Liver (tissue), 9 donors: ENCODE results near the gene BNIPL. TPM values are rescaled to one million over a fixed set of nuclear protein-coding genes. Genes with fewer than 3 reads are reported as not detected.

Experiments used
- DNase-seq: peaks from one replicate; pipeline ENCODE4 v3.0.0-alpha.2; 2017; ENCODE audit warnings: low spot score
- H3K27ac ChIP-seq, 2 donors: one replicate each; pipeline ENCODE4 v1.7.0; 2013; ENCODE audit warnings: inconsistent platforms in 2 of 2, low read length in 2 of 2, control low read depth in 1 of 2, low read depth in 1 of 2, mild to moderate bottlenecking in 1 of 2
- H3K27me3 ChIP-seq, 4 donors: one replicate each; pipeline versions ENCODE4 v1.6.1 to v1.7.0; 2013; ENCODE audit warnings: low read length in 3 of 4, inconsistent platforms in 1 of 4, mild to moderate bottlenecking in 1 of 4, moderate library complexity in 1 of 4; ENCODE audit not compliant: control insufficient read depth in 4 of 4, insufficient read depth in 4 of 4
- H3K36me3 ChIP-seq, 4 donors: one replicate each; pipeline versions ENCODE4 v1.6.1 to v1.7.0; 2013; ENCODE audit warnings: low read length in 3 of 4, mild to moderate bottlenecking in 3 of 4, low read depth in 1 of 4, moderate library complexity in 1 of 4; ENCODE audit not compliant: control insufficient read depth in 4 of 4, insufficient read depth in 3 of 4
- H3K4me1 ChIP-seq, 4 donors: one replicate each; pipeline versions ENCODE4 v1.6.1 to v1.7.0; 2013; ENCODE audit warnings: low read length in 3 of 4, mild to moderate bottlenecking in 3 of 4, moderate library complexity in 1 of 4; ENCODE audit not compliant: control insufficient read depth in 4 of 4, insufficient read depth in 4 of 4
- H3K4me3 ChIP-seq, 3 donors: one replicate each; pipeline versions ENCODE4 v1.6.1 to v1.7.0; 2013; ENCODE audit warnings: low read length in 3 of 3, control low read depth in 1 of 3, low read depth in 1 of 3, mild to moderate bottlenecking in 1 of 3
- H3K9ac ChIP-seq, 2 donors: one replicate each; pipeline ENCODE4 v1.7.0; 2013; ENCODE audit warnings: low read length in 2 of 2, mild to moderate bottlenecking in 2 of 2, moderate library complexity in 2 of 2, control low read depth in 1 of 2, low read depth in 1 of 2
- H3K9me3 ChIP-seq, 4 donors: one replicate each; pipeline versions ENCODE4 v1.6.1 to v1.7.0; 2013; ENCODE audit warnings: low read length in 3 of 4; ENCODE audit not compliant: control insufficient read depth in 4 of 4
- CTCF ChIP-seq: fragments of 150-350 bp; IDR thresholded peaks from 2 replicates; pipeline ENCODE4 v1.5.1; 2017; ENCODE audit warnings: improper control_type of control experiment, low read depth, low read length; ENCODE audit not compliant: missing input control
- EGR1 ChIP-seq, 2 donors: IDR thresholded peaks; 2 replicates each; pipeline ENCODE4 v1.6.1; 2016 to 2018; ENCODE audit warnings: antibody characterized with exemption in 2 of 2, low read depth in 2 of 2
- FOXA1 ChIP-seq: IDR thresholded peaks from 2 replicates; pipeline ENCODE4 v1.6.1; 2016; ENCODE audit warnings: antibody characterized with exemption
- FOXA2 ChIP-seq: IDR thresholded peaks from 2 replicates; pipeline ENCODE4 v1.6.1; 2016; ENCODE audit warnings: antibody characterized with exemption
- GABPA ChIP-seq, 2 donors: IDR thresholded peaks in 1 of 2; conservative IDR thresholded peaks in 1 of 2; 2 replicates each; pipeline ENCODE4 v1.6.1; 2016; ENCODE audit warnings: antibody characterized with exemption in 2 of 2, mild to moderate bottlenecking in 1 of 2, moderate library complexity in 1 of 2
- HNF4A ChIP-seq, 2 donors: conservative IDR thresholded peaks; 2 replicates each; pipeline ENCODE4 v1.6.1; 2016; ENCODE audit warnings: antibody characterized with exemption in 2 of 2, mild to moderate bottlenecking in 2 of 2
- HNF4G ChIP-seq: IDR thresholded peaks from 2 replicates; pipeline ENCODE4 v1.6.1; 2016; ENCODE audit warnings: antibody characterized with exemption
- JUND ChIP-seq, 2 donors: IDR thresholded peaks; 2 replicates each; pipeline ENCODE4 v1.6.1; 2016; ENCODE audit warnings: antibody characterized with exemption in 2 of 2
- MAX ChIP-seq: IDR thresholded peaks from 2 replicates; pipeline ENCODE4 v1.6.1; 2016; ENCODE audit warnings: antibody characterized with exemption
- NR2F2 ChIP-seq: IDR thresholded peaks from 2 replicates; pipeline ENCODE4 v1.6.1; 2016; ENCODE audit warnings: antibody characterized with exemption
- RAD21 ChIP-seq, 2 donors: IDR thresholded peaks; 2 replicates each; pipeline ENCODE4 v1.6.1; 2016; ENCODE audit warnings: antibody characterized with exemption in 2 of 2, mild to moderate bottlenecking in 2 of 2
- REST ChIP-seq: IDR thresholded peaks from 2 replicates; pipeline ENCODE4 v1.6.1; 2016; ENCODE audit warnings: antibody characterized with exemption, mild to moderate bottlenecking
- RXRA ChIP-seq, 2 donors: IDR thresholded peaks; 2 replicates each; pipeline ENCODE4 v1.6.1; 2017 to 2018; ENCODE audit warnings: antibody characterized with exemption in 2 of 2, mild to moderate bottlenecking in 1 of 2
- SP1 ChIP-seq: IDR thresholded peaks from 2 replicates; pipeline ENCODE4 v1.6.1; 2018; ENCODE audit warnings: antibody characterized with exemption, mild to moderate bottlenecking
- WGBS: extraction: QIAGEN DNeasy Blood & Tissue Kit; methylation state at CpG from one replicate; pipeline ENCODE4 v1.1.7; 2013; 5-methylcytosine and 5-hydroxymethylcytosine counted together
- polyA plus RNA-seq, 2 donors: library from polyadenylated mRNA; stranded (reverse) in 1 of 2; unstranded in 1 of 2; fragments of 200-250 nt in 1 of 2; fragments of >200 nt in 1 of 2; fragmentation: Nextera tagmentation in 1 of 2; extraction: Ambion mirVana in 1 of 2; gene quantifications; one replicate each; pipeline versions ENCODE4 v1.2.1 to v1.2.3, GENCODE V29; 2013 to 2015
- total RNA-seq, 2 donors: library from RNA; depleted of rRNA; stranded (reverse); fragments of >200 nt; gene quantifications; one replicate each; pipeline ENCODE4 v1.2.3, GENCODE V29; 2014
- donor health status: healthy.
- donor health status: healthy.
- donor health status: healthy.
- donor health status: healthy.
- donor health status: healthy.

BNIPL gene
- total and polyA plus RNA-seq, 4 donors, result 0.09 to 0.84 (median 0.14) TPM

GRCh38 chr1:151001602-151002001, 34.8 kb upstream of the BNIPL start:
- no peak for DNase-seq
- Histone ChIP-seq H3K27me3 (no peaks in the 10 kb centered on the region), H3K9ac (no peak overlapping the region), H3K27ac (no peak overlapping the region), H3K4me1 (peaks cover 8 to 35% (median 28%) of the 10 kb centered on the region in 4 donors), H3K36me3 (peaks cover 6 to 49% (median 38%) of the 10 kb centered on the region in 4 donors), H3K9me3 (no peaks in the 10 kb centered on the region), H3K4me3 (no peak overlapping the region)
- 83% methylated on average over 4 of the region's 4 CpGs for WGBS
- TF ChIP-seq FOXA1 (no peak), JUND (IDR thresholded peaks at IDR 0.05) (no peak), CTCF (no peak), RAD21 (IDR thresholded peaks at IDR 0.05) (no peak), SP1 (no peak), REST (no peak), NR2F2 (no peak), HNF4A (conservative IDR thresholded peaks at IDR 0.05) (no peak), HNF4G (no peak), EGR1 (IDR thresholded peaks at IDR 0.05; ENCODE audit: low read depth in 2 of 2) (no peak), MAX (no peak), FOXA2 (no peak)

- Histone ChIP-seq H3K4me1 (peaks cover 8 to 40% (median 29%) of the 10 kb centered on the region in 4 donors), H3K36me3 (peaks cover 6 to 45% (median 34%) of the 10 kb centered on the region in 4 donors), H3K27ac (peak overlapping the region; percentile 2 to 30), H3K9ac (no peak overlapping the region), H3K27me3 (no peaks in the 10 kb centered on the region), H3K9me3 (no peaks in the 10 kb centered on the region), H3K4me3 (no peak overlapping the region)
- TF ChIP-seq GABPA (IDR thresholded peaks at IDR 0.05 in 1 of 2, conservative IDR thresholded peaks at IDR 0.05 in 1 of 2), result no peak
- no peak for TF ChIP-seq HNF4G
- no peak for TF ChIP-seq RXRA (IDR thresholded peaks at IDR 0.05)
- no peak for TF ChIP-seq FOXA1
- no peak for TF ChIP-seq REST
- no peak for TF ChIP-seq JUND (IDR thresholded peaks at IDR 0.05)
- no peak for TF ChIP-seq SP1
- no peak for TF ChIP-seq HNF4A (conservative IDR thresholded peaks at IDR 0.05)
- no peak for TF ChIP-seq FOXA2
- no peak for TF ChIP-seq EGR1 (IDR thresholded peaks at IDR 0.05; ENCODE audit: low read depth in 2 of 2)
- no peak for TF ChIP-seq CTCF
- no peak for DNase-seq
- 84% methylated on average over 3 of the region's 3 CpGs for WGBS
Measured at GRCh38 chr1:151002051-151002450, 34.3 kb upstream of the BNIPL start.
